ENCODE results near the gene DNAJB8. TPM values are rescaled to one million over a fixed set of nuclear protein-coding genes. Genes with fewer than 3 reads are reported as not detected.

Gene DNAJB8
- total RNA-seq, 1 experiment from 2014 or later, result not detected

DNA sequence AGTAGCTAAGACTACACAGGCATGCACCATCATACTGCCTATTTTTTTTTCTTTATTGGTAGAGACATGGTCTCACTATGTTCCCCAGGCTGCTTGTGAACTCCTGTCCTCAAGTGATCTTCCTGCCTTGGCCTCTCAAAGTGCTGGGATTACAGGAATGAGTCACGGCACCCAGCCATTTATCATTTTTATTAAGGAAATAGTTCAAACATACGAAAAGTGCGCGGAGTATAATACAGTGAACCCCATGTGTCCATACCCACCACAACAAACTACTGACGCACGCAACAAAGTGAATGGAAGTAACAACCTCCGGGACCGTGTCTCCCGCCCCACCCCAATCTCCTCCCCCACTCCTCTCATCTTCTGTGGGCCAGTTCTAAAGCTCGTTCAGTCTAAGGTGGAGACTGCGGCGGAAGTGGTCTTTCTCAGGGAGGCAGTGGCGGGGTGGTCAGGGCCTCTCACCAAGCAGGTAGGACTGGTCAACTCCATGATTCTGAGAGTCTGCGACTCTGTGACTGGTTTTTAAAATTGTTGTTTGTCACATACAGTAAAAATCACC is 42.1 kb downstream of the DNAJB8 start:
- Mint-ChIP-seq H3K9me3 (ENCODE audit: unreplicated experiment) (no peaks in the 10 kb centered on the region), H3K27ac (ENCODE audit: unreplicated experiment) (no peak overlapping the region), H3K4me1 (ENCODE audit: low read depth, unreplicated experiment) (no peaks in the 10 kb centered on the region), H3K27me3 (ENCODE audit: insufficient read depth, unreplicated experiment) (no peaks in the 10 kb centered on the region), H3K36me3 (ENCODE audit: insufficient read depth, unreplicated experiment) (no peaks in the 10 kb centered on the region), H3K4me3 (ENCODE audit: unreplicated experiment) (no peak overlapping the region)
- H3K27me3 ChIP-seq (replicated peaks; ENCODE audit: control insufficient read depth, insufficient read depth, low read length), result no peaks in the 10 kb centered on the region
- CTCF ChIA-PET, result interaction anchor here (1.0 kb wide), 1 partner anchor 118 kb away, joined by 4 read pairs; no protein-coding TSS in a partner anchor
- no peaks in the 10 kb centered on the region for H3K36me3 ChIP-seq (ENCODE audit: control insufficient read depth, insufficient read depth, low read length)
- no peaks in the 10 kb centered on the region for H3K9me3 ChIP-seq
- no peak for DNase-seq
- TF ChIP-seq, protein P1, sequence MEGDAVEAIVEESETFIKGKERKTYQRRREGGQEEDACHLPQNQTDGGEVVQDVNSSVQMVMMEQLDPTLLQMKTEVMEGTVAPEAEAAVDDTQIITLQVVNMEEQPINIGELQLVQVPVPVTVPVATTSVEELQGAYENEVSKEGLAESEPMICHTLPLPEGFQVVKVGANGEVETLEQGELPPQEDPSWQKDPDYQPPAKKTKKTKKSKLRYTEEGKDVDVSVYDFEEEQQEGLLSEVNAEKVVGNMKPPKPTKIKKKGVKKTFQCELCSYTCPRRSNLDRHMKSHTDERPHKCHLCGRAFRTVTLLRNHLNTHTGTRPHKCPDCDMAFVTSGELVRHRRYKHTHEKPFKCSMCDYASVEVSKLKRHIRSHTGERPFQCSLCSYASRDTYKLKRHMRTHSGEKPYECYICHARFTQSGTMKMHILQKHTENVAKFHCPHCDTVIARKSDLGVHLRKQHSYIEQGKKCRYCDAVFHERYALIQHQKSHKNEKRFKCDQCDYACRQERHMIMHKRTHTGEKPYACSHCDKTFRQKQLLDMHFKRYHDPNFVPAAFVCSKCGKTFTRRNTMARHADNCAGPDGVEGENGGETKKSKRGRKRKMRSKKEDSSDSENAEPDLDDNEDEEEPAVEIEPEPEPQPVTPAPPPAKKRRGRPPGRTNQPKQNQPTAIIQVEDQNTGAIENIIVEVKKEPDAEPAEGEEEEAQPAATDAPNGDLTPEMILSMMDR (IDR thresholded peaks at IDR 0.05; ENCODE audit: insufficient read depth in 1 of 2, low read depth in 1 of 2, low read length in 1 of 2, severe bottlenecking in 1 of 2, unreplicated experiment in 1 of 2), result no peak
- H3K4me3 ChIP-seq (ENCODE audit: low read depth, low read length), result no peak overlapping the region
- POLR2A ChIA-PET, result interaction anchor here (0.8 kb wide), 1 partner anchor 73 kb away, joined by 3 read pairs; no protein-coding TSS in a partner anchor
- H3K4me1 ChIP-seq, result no peaks in the 10 kb centered on the region
- intact Hi-C loops (cut with micrococcal nuclease; ENCODE audit: unreplicated experiment), result loop anchor here (10.0 kb wide), 1 partner anchor 160 kb away; no protein-coding TSS in a partner anchor
- BruUV-seq (replicated peaks), result no TSS peak

DNA sequence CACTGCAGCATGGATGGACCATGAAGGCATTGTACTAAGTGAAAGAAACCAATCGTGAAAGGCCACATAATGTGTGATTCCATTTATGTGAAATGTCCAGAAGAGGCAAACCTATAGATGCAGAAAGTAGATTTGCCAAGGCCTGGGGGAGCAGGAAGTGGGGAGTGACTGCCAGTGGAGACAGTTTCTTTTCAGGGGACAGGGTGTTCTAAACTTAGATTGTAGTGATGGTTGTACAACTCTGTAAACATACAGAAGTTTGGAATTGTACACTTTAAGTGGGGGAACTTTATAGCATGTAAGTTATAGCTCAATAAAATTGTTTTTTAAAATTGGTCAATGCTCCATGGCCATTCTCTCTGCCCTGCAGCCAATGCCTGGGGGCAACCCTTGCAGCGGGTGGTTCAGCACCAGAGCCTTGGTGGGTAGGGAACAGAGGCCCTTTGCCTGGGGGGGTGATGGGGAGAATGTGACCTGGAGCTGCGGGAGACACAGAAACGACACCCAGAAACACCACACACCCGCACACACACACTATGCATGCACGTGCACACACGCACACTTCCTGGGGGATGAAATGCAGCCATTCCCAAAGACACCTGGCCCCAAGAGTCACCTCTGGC is 43.1 kb downstream of the DNAJB8 start:
- no peak for DNase-seq
- no peaks in the 10 kb centered on the region for H3K4me1 Mint-ChIP-seq (ENCODE audit: low read depth, unreplicated experiment)
- no peaks in the 10 kb centered on the region for H3K9me3 Mint-ChIP-seq (ENCODE audit: unreplicated experiment)
- H3K36me3 ChIP-seq (ENCODE audit: control insufficient read depth, insufficient read depth, low read length), result no peaks in the 10 kb centered on the region
- H3K36me3 Mint-ChIP-seq (ENCODE audit: insufficient read depth, unreplicated experiment), result no peaks in the 10 kb centered on the region
- H3K9me3 ChIP-seq, result no peaks in the 10 kb centered on the region
- no peak overlapping the region for H3K4me3 ChIP-seq (ENCODE audit: low read depth, low read length)
- TF ChIP-seq, protein P1 (IDR thresholded peaks at IDR 0.05; ENCODE audit: insufficient read depth in 1 of 2, low read depth in 1 of 2, low read length in 1 of 2, severe bottlenecking in 1 of 2, unreplicated experiment in 1 of 2), result no peak
- ChIA-PET POLR2A (no interaction called here), CTCF (no interaction called here)
- no peaks in the 10 kb centered on the region for H3K4me1 ChIP-seq
- H3K27ac Mint-ChIP-seq (ENCODE audit: unreplicated experiment), result no peak overlapping the region
- no peaks in the 10 kb centered on the region for H3K27me3 Mint-ChIP-seq (ENCODE audit: insufficient read depth, unreplicated experiment)
- intact Hi-C loops (cut with micrococcal nuclease; ENCODE audit: unreplicated experiment), result loop anchor here (10.0 kb wide), 1 partner anchor 161 kb away; no protein-coding TSS in a partner anchor
- no peak overlapping the region for H3K4me3 Mint-ChIP-seq (ENCODE audit: unreplicated experiment)
- BruUV-seq (replicated peaks), result no TSS peak
- H3K27me3 ChIP-seq (replicated peaks; ENCODE audit: control insufficient read depth, insufficient read depth, low read length), result no peaks in the 10 kb centered on the region

DNA sequence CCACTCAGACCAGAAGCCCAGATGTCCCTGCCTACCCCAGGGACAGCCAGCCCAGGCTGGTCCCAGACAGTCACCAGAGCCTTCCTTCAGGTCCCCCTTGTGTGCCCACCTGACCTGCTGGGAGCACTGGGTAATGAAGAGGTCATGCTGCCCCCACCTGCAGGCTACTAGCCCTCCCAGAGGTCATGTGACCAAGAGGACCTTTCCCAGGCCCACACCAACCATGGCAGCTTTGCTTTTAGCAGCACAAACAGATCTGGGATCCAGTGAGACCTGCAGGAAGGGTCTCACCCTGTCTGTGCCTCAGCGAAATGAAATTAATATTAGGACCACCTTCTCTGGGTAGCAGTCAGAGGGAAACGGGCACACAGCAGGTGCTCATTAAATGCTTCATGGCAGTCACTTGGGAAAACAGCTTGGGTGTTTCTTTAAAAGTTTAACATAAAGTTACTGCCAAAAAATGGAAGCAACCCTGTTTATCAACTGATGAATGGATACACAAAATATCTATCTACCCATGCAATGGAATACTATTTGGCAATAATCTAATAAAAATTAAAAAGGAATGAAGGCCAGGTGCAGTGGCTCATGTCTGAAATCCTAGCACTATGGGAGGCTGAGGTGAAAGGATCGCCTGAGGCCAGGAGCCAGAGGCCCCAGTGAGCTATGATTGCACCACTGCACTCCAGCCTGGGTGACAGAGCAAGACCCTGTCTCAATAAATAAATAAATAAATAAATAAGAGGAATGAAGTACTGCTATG is 43.7 kb downstream of the DNAJB8 start:
- no peaks in the 10 kb centered on the region for H3K4me1 Mint-ChIP-seq (ENCODE audit: low read depth, unreplicated experiment)
- Histone ChIP-seq H3K36me3 (ENCODE audit: control insufficient read depth, insufficient read depth, low read length) (no peaks in the 10 kb centered on the region), H3K27me3 (replicated peaks; ENCODE audit: control insufficient read depth, insufficient read depth, low read length) (no peaks in the 10 kb centered on the region), H3K4me3 (ENCODE audit: low read depth, low read length) (no peak overlapping the region), H3K4me1 (no peaks in the 10 kb centered on the region), H3K9me3 (no peaks in the 10 kb centered on the region)
- CTCF ChIA-PET, result no interaction called here
- no peak overlapping the region for H3K27ac Mint-ChIP-seq (ENCODE audit: unreplicated experiment)
- TF ChIP-seq, protein P1 (IDR thresholded peaks at IDR 0.05; ENCODE audit: insufficient read depth in 1 of 2, low read depth in 1 of 2, low read length in 1 of 2, severe bottlenecking in 1 of 2, unreplicated experiment in 1 of 2), result no peak
- no peaks in the 10 kb centered on the region for H3K36me3 Mint-ChIP-seq (ENCODE audit: insufficient read depth, unreplicated experiment)
- no peaks in the 10 kb centered on the region for H3K27me3 Mint-ChIP-seq (ENCODE audit: insufficient read depth, unreplicated experiment)
- no peak overlapping the region for H3K4me3 Mint-ChIP-seq (ENCODE audit: unreplicated experiment)
- no TSS peak for BruUV-seq (replicated peaks)
- H3K9me3 Mint-ChIP-seq (ENCODE audit: unreplicated experiment), result no peaks in the 10 kb centered on the region
- intact Hi-C loops (cut with micrococcal nuclease; ENCODE audit: unreplicated experiment), result loop anchor here (10.0 kb wide), 1 partner anchor 162 kb away; no protein-coding TSS in a partner anchor
- DNase-seq, result no peak
- POLR2A ChIA-PET, result no interaction called here

Data from Caco-2 (cell line).